Upper lobe of left lung (tissue), 4 donors: ENCODE results near the gene MYZAP.

Source experiments
- CTCF ChIP-seq, 6 experiments: fragments of 450-650 bp in 4 of 6; fragments of 200-600 bp in 2 of 6; sonication (generic) in 2 of 6; IDR thresholded peaks; one replicate each; pipeline ENCODE4 v1.5.1; 2016 to 2019; ENCODE audit warnings: antibody characterized with exemption in 6 of 6
- POLR2A ChIP-seq, 4 donors: fragments of 450-650 bp; IDR thresholded peaks; one replicate each; pipeline ENCODE4 v1.5.1; 2016 to 2017; ENCODE audit warnings: antibody characterized with exemption in 4 of 4, mild to moderate bottlenecking in 2 of 4

- TF ChIP-seq POLR2A (IDR thresholded peaks at IDR 0.05) (no peak), CTCF (IDR thresholded peaks at IDR 0.05) (no peak)
Measured at GRCh38 chr15:57677204-57677603, 85.5 kb downstream of the MYZAP start.
